Natural killer cell treated with Interleukin-12 subunit alpha and Interleukin-12 subunit beta and Interleukin-15 and Interleukin-18, amount 100 ng/mL, for 72 hours (primary cell): ENCODE data around the gene NATD1. TPM values are rescaled to one million over a fixed set of nuclear protein-coding genes. Genes with fewer than 3 reads are reported as not detected.

Experiments used
- total RNA-seq, 2 donors: library from RNA; stranded (reverse); gene quantifications; one replicate each; pipeline ENCODE4 v1.2.3, GENCODE V29; 2022

The NATD1 gene
- total RNA-seq, 2 donors from 2014 or later: 1.9 to 3.0 TPM

Other genes with a start within 250 kb of the NATD1 start
- 100 to 1,000 TPM; 102 to 179 TPM for gene USP22, start 210.4 kb downstream of the NATD1 start, total RNA-seq
- 10 to 100 TPM; 22.2 to 23.8 TPM for gene DHRS7B, start 126.4 kb downstream of the NATD1 start, total RNA-seq
- 10 to 100 TPM; 23.9 to 30.7 TPM for gene TMEM11, start 39.2 kb downstream of the NATD1 start, total RNA-seq
- 10 to 100 TPM; 92.9 to 98.3 TPM for gene MAP2K3, start 31.3 kb upstream of the NATD1 start, total RNA-seq
- not detected for gene KCNJ12, start 122.9 kb upstream of the NATD1 start, total RNA-seq